GM21619 (cell line): ENCODE measurements around the gene ZNF121.
A peak's percentile ranks its signal among the peaks of the same experiment; 100 is the strongest.

Experiments
- ATAC-seq: cut with Tn5 transposase; IDR thresholded peaks from one replicate; pipeline ENCODE4 v1.9.1; 2021; ENCODE audit not compliant: unreplicated experiment

Gene ZNF121

DNA sequence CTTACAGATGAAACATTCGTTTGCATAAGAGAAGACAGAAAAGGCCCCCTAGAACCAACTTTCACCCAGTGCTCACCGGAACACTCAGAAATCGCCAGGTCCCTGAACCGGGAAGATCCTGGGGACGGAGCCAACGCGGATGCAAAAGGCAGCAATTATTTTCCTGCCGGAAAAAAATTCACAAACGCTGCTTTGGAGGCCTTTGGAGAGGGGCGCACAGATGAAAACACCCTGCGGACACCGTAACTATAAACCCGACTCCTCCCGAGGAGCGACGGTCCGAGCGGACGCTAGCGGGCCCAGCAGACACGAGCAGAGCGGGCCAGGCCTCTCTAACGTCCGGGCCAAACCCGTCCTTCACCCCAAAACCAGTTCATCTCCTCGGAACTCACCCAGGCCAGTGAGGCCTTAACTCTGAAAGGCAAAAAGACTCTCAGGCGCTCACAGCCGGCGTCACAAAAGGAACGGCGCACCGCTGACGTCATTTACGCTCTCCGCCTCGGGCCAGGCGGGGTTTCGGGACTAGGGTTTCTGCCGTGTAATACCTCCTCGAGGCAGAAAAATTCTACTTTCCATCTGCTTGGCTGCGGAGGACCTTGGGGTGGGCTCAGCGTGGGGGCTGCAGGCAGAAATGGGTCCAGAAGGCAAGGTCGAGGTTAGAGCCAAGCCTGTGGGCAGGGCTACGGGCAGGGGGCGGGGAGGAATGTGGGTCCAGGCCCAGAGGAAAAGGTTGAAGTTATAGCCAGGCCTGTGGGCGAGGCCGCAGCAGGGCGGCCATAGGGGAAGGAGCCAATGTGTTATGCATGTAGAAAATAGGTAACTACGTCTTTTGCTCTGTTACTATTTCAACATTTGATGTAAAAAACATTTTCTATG, 45.9 kb downstream of the ZNF121 start, which contains the start of gene ZNF426:
Gene ZNF426, minus strand, starts transcription at position 463 of the 876 bp plus-strand sequence. CDS start 2,413 bp downstream, outside the sequence.
- ATAC-seq: peak; percentile 77

DNA sequence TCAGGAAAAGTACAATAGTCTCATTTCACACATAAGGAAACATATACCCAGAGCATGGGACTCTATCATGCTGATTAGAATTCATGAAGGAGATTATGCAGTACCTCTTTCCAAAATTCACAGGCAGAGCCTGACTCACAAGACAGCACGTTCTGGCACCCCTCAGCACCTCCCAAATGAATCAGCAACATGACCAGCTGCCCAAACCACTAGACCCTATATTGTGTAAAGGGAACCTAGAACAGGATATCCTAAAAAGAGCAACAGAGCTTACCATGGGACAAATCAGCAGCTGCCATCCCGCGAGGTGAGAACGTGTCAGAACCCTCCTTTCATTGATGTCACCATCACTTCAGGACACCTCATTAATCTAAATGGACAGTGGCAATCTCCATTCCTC, 48.4 kb downstream of the ZNF121 start:
- ATAC-seq: no peak

DNA sequence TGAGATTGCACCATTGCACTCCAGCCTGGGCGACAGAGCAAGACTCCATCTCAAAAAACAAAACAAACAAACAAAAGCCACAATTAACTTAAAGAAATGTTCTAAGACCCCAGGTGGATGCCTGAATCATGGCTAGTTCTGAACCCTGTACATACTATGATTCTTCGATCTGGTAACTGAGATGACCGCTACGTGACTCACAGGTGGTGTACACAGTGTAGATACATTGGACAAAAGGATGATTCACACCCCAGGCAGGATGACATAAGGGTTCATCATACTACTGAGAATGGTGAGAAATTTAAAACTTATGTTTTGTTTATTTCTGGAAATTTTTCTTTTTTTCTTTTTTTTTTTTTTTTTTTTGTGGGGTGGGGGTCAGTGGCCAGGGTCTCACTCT, 52.4 kb downstream of the ZNF121 start:
- ATAC-seq: no peak

DNA sequence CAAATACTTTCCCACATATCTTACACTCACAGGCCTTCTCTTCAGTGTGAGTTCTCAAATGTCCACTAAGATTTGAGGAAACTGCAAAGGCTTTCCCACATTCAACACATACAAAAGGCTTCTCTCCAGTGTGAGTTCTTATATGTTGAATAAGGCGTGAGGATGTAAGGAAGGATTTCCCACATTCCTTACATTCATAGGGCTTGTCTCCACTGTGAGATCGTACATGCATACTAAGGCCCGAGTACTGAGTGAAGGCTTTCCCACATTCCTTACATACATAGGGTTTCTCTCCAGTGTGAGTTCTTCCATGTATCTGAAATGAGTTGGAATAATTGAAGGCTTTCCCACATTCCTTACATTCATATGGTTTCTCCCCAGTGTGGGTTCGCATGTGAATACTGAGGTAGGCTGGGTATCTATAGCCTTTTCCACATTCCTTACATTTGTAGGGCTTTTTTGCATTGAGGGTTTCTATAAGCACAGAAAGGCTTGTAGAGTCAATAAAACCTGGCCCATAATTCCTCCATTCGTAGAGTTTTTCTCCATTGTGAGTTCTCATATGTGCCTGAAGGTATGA, 55.5 kb downstream of the ZNF121 start:
- no peak for ATAC-seq

DNA sequence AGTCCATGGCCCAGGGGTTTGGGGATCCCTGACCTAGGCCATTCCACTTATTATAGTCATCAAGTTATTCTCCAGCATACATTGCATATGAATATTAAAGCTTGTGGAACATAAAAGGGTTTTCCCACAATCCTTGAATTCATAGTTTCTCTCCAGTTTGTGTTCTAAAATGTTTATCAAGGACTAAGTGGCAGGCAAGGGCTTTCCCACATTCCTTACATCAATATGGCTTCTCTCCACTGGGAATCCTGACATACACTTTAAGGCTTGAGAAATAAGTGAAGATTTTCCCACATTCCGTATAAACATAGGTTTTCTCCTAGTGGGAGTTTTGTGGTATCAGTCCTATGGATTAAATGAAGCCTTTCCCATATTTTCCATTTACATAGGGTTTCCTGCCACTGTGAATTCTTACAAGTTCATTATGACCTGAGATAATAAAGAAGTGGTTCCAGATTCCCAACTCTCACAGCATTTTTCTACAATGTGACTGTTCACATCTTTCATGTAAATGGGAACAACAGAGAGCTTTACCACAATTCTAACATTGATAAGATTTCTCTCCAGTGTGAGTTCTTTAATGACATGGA, 60.3 kb downstream of the ZNF121 start:
- ATAC-seq: no peak
